ENCODE data around the gene C3orf49.

The C3orf49 gene

GRCh38 chr3:63892773-63893352 is 73.8 kb downstream of the C3orf49 start:
- no peak for DNase-seq

GRCh38 chr3:63895422-63896189 is 76.5 kb downstream of the C3orf49 start:
- DNase-seq: no peak

- no peak for DNase-seq
These were observed 77.4 kb downstream of the C3orf49 start for GRCh38 chr3:63896332-63897030.
